ENCODE data around the gene ACADL.
"Not testable (repeated sequence)": the region's sequence is repeated elsewhere in the genome, so short reads cannot be mapped to it uniquely, and the experiment has no call there.

ACADL gene

DNA sequence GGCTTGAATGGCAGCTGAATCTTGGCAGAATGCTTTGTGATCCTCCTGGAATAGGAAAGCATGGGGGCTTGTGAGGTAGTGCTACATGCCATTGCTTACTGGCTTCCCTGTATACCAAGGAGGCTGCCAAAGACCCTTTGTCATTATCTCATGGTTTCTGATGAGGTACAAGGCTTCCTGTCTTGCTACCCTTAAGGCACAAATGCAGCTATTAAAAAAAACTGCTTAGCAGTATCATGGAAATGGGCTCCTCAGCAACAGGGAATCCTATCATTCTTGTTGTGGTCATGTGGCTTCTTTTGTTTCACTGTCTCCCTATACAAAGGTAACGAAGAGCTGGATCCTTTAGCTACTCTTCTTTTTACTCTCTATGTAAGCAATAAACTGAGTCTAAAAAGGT is 47.5 kb downstream of the ACADL start:
- no peak overlapping the region for H4K8ac ChIP-seq (ENCODE audit: low read depth, low read length)
- H3K79me1 ChIP-seq (ENCODE audit: low read length) = no peaks in the 10 kb centered on the region
- no peak overlapping the region for H4K12ac ChIP-seq (ENCODE audit: low read depth, low read length)
- H2BK120ac ChIP-seq (ENCODE audit: insufficient read depth, low read length, poor library complexity) = no peak overlapping the region
- peaks cover 0 to 2% of the 10 kb centered on the region in 2 experiments for H3K36me3 ChIP-seq (ENCODE audit: control insufficient read depth in 1 of 2, insufficient read depth in 2 of 2, low read length in 2 of 2)
- H3K27ac ChIP-seq (ENCODE audit: low read depth, low read length) = no peak overlapping the region
- no CpG with 5 or more reads among the region's 1 CpG for WGBS (ENCODE audit: extremely low coverage, insufficient coverage, insufficient read length)
- H3K79me2 ChIP-seq (ENCODE audit: control insufficient read depth, insufficient read depth, low read length, poor library complexity) = no peaks in the 10 kb centered on the region
- no peak overlapping the region for H3K23ac ChIP-seq (ENCODE audit: low read length)
- no peak overlapping the region for H3K18ac ChIP-seq (ENCODE audit: low read length)
- no peak overlapping the region for H3K4ac ChIP-seq (ENCODE audit: low read depth, low read length)
- H3K4me2 ChIP-seq (ENCODE audit: low read length) = no peak overlapping the region
- no peaks in the 10 kb centered on the region for H3K9me3 ChIP-seq (ENCODE audit: insufficient read depth, low read depth, low read length)
- no peak overlapping the region for H2AFZ ChIP-seq (ENCODE audit: insufficient read depth, low read length, poor library complexity)
- DNase-seq = peak in 1 of 2 donors; percentile 12
- no peak overlapping the region for H3K9ac ChIP-seq (ENCODE audit: low read length)
- no peak overlapping the region for H2BK12ac ChIP-seq (ENCODE audit: low read length)
- no peak overlapping the region for H2BK5ac ChIP-seq (ENCODE audit: low read depth, low read length, poor library complexity)
- H3K27me3 ChIP-seq (ENCODE audit: insufficient read depth, low read length) = no peaks in the 10 kb centered on the region
- H3K14ac ChIP-seq (ENCODE audit: low read length) = no peak overlapping the region
- no peak overlapping the region for H2AK5ac ChIP-seq (ENCODE audit: low read length)
- H3K4me1 ChIP-seq (ENCODE audit: control insufficient read depth in 1 of 2, insufficient read depth in 2 of 2, low read length in 2 of 2) = peaks cover 3 to 6% of the 10 kb centered on the region in 2 experiments
- no peak overlapping the region for H4K91ac ChIP-seq (ENCODE audit: low read depth, low read length)
- H3K4me3 ChIP-seq (ENCODE audit: low read depth, low read length) = no peak overlapping the region

GRCh38 chr2:210177115-210177514 is 48.1 kb downstream of the ACADL start:
- H4K8ac ChIP-seq (ENCODE audit: low read depth, low read length); H3K9me3 ChIP-seq (ENCODE audit: insufficient read depth, low read depth, low read length); DNase-seq; H3K18ac ChIP-seq (ENCODE audit: low read length); H2BK120ac ChIP-seq (ENCODE audit: insufficient read depth, low read length, poor library complexity); H3K4me1 ChIP-seq (ENCODE audit: control insufficient read depth in 1 of 2, insufficient read depth in 2 of 2, low read length in 2 of 2); H3K9ac ChIP-seq (ENCODE audit: low read length); H3K14ac ChIP-seq (ENCODE audit: low read length); H2AFZ ChIP-seq (ENCODE audit: insufficient read depth, low read length, poor library complexity); H2BK12ac ChIP-seq (ENCODE audit: low read length); H3K79me1 ChIP-seq (ENCODE audit: low read length); H3K79me2 ChIP-seq (ENCODE audit: control insufficient read depth, insufficient read depth, low read length, poor library complexity); H3K27ac ChIP-seq (ENCODE audit: low read depth, low read length); H4K91ac ChIP-seq (ENCODE audit: low read depth, low read length); H2BK5ac ChIP-seq (ENCODE audit: low read depth, low read length, poor library complexity); H3K4me3 ChIP-seq (ENCODE audit: low read depth, low read length); H3K4ac ChIP-seq (ENCODE audit: low read depth, low read length); H3K4me2 ChIP-seq (ENCODE audit: low read length); H2AK5ac ChIP-seq (ENCODE audit: low read length); H4K12ac ChIP-seq (ENCODE audit: low read depth, low read length); H3K27me3 ChIP-seq (ENCODE audit: insufficient read depth, low read length); H3K36me3 ChIP-seq (ENCODE audit: control insufficient read depth in 1 of 2, insufficient read depth in 2 of 2, low read length in 2 of 2); H3K23ac ChIP-seq (ENCODE audit: low read length): not testable (repeated sequence)
- no CpG with 5 or more reads among the region's 1 CpG for WGBS (ENCODE audit: extremely low coverage, insufficient coverage, insufficient read length)

GRCh38 chr2:210174086-210174485 is 51.2 kb downstream of the ACADL start:
- H3K79me2 ChIP-seq (ENCODE audit: control insufficient read depth, insufficient read depth, low read length, poor library complexity) = peaks cover 3% of the 10 kb centered on the region
- H2BK5ac ChIP-seq (ENCODE audit: low read depth, low read length, poor library complexity) = no peak overlapping the region
- H3K27ac ChIP-seq (ENCODE audit: low read depth, low read length) = no peak overlapping the region
- H2BK120ac ChIP-seq (ENCODE audit: insufficient read depth, low read length, poor library complexity) = no peak overlapping the region
- no peak overlapping the region for H2AFZ ChIP-seq (ENCODE audit: insufficient read depth, low read length, poor library complexity)
- no peak overlapping the region for H4K91ac ChIP-seq (ENCODE audit: low read depth, low read length)
- no peak overlapping the region for H2AK5ac ChIP-seq (ENCODE audit: low read length)
- peaks cover 10% of the 10 kb centered on the region for H3K79me1 ChIP-seq (ENCODE audit: low read length)
- no peak overlapping the region for H3K9ac ChIP-seq (ENCODE audit: low read length)
- H3K4ac ChIP-seq (ENCODE audit: low read depth, low read length) = no peak overlapping the region
- H3K27me3 ChIP-seq (ENCODE audit: insufficient read depth, low read length) = no peaks in the 10 kb centered on the region
- H4K12ac ChIP-seq (ENCODE audit: low read depth, low read length) = no peak overlapping the region
- no peak overlapping the region for H3K4me3 ChIP-seq (ENCODE audit: low read depth, low read length)
- no peak overlapping the region for H4K8ac ChIP-seq (ENCODE audit: low read depth, low read length)
- H3K36me3 ChIP-seq (ENCODE audit: control insufficient read depth in 1 of 2, insufficient read depth in 2 of 2, low read length in 2 of 2) = no peaks in the 10 kb centered on the region
- H2BK12ac ChIP-seq (ENCODE audit: low read length) = no peak overlapping the region
- H3K4me1 ChIP-seq (ENCODE audit: control insufficient read depth in 1 of 2, insufficient read depth in 2 of 2, low read length in 2 of 2) = peaks cover 3% of the 10 kb centered on the region in 2 experiments
- H3K9me3 ChIP-seq (ENCODE audit: insufficient read depth, low read depth, low read length) = no peaks in the 10 kb centered on the region
- H3K23ac ChIP-seq (ENCODE audit: low read length) = no peak overlapping the region
- no peak overlapping the region for H3K18ac ChIP-seq (ENCODE audit: low read length)
- no peak for DNase-seq
- H3K4me2 ChIP-seq (ENCODE audit: low read length) = no peak overlapping the region
- no peak overlapping the region for H3K14ac ChIP-seq (ENCODE audit: low read length)

GRCh38 chr2:210172219-210172575 is 53.0 kb downstream of the ACADL start:
- Histone ChIP-seq H3K9me3 (ENCODE audit: insufficient read depth, low read depth, low read length) (no peaks in the 10 kb centered on the region), H2BK12ac (ENCODE audit: low read length) (no peak overlapping the region), H3K27ac (ENCODE audit: low read depth, low read length) (no peak overlapping the region), H3K18ac (ENCODE audit: low read length) (no peak overlapping the region), H3K79me1 (ENCODE audit: low read length) (peaks cover 10% of the 10 kb centered on the region), H3K27me3 (ENCODE audit: insufficient read depth, low read length) (no peaks in the 10 kb centered on the region), H4K12ac (ENCODE audit: low read depth, low read length) (no peak overlapping the region), H3K23ac (ENCODE audit: low read length) (no peak overlapping the region), H3K14ac (ENCODE audit: low read length) (no peak overlapping the region), H2AK5ac (ENCODE audit: low read length) (no peak overlapping the region), H2BK120ac (ENCODE audit: insufficient read depth, low read length, poor library complexity) (no peak overlapping the region), H3K9ac (ENCODE audit: low read length) (no peak overlapping the region), H3K4me2 (ENCODE audit: low read length) (peak overlapping the region; percentile 96), H3K4me1 (ENCODE audit: control insufficient read depth in 1 of 2, insufficient read depth in 2 of 2, low read length in 2 of 2) (no peaks in the 10 kb centered on the region), H2AFZ (ENCODE audit: insufficient read depth, low read length, poor library complexity) (no peak overlapping the region), H3K79me2 (ENCODE audit: control insufficient read depth, insufficient read depth, low read length, poor library complexity) (peaks cover 3% of the 10 kb centered on the region), H2BK5ac (ENCODE audit: low read depth, low read length, poor library complexity) (no peak overlapping the region), H3K4me3 (ENCODE audit: low read depth, low read length) (no peak overlapping the region), H4K91ac (ENCODE audit: low read depth, low read length) (no peak overlapping the region), H3K36me3 (ENCODE audit: control insufficient read depth in 1 of 2, insufficient read depth in 2 of 2, low read length in 2 of 2) (no peaks in the 10 kb centered on the region), H3K4ac (ENCODE audit: low read depth, low read length) (no peak overlapping the region), H4K8ac (ENCODE audit: low read depth, low read length) (no peak overlapping the region)
- WGBS (ENCODE audit: extremely low coverage, insufficient coverage, insufficient read length) = no CpG with 5 or more reads among the region's 8 CpGs
- no peak for DNase-seq
